ENCODE data around the gene CD2. TPM values are rescaled to one million over a fixed set of nuclear protein-coding genes. Genes with fewer than 3 reads are reported as not detected.
A peak's percentile ranks its signal among the peaks of the same experiment; 100 is the strongest.

Gene CD2
- total and polyA plus RNA-seq, 2 donors from 2014 or later, result 0.97 to 12.1 TPM

- H3K36me3 ChIP-seq (ENCODE audit: control insufficient read depth in 2 of 3, insufficient read depth in 3 of 3, low read length in 3 of 3), result no peaks in the 10 kb centered on the region
- no peak overlapping the region for H3K9ac ChIP-seq (ENCODE audit: low read length in 3 of 3)
- H3K4me1 ChIP-seq (ENCODE audit: control insufficient read depth in 2 of 3, insufficient read depth in 2 of 3, low read depth in 1 of 3, low read length in 3 of 3), result no peaks in the 10 kb centered on the region
- no peak overlapping the region for H3K4me3 ChIP-seq (ENCODE audit: low read length in 3 of 3)
- H3K27me3 ChIP-seq (ENCODE audit: control insufficient read depth, insufficient read depth, low read length), result no peaks in the 10 kb centered on the region
- DNase-seq (peak in 4 of 5 donors; percentile 54 to 74 (median 62)), FAIRE-seq (no peak)
- H3K9me3 ChIP-seq (ENCODE audit: control insufficient read depth in 2 of 3, insufficient read depth in 1 of 3, low read length in 3 of 3), result no peaks in the 10 kb centered on the region
- TF ChIP-seq, protein P1, sequence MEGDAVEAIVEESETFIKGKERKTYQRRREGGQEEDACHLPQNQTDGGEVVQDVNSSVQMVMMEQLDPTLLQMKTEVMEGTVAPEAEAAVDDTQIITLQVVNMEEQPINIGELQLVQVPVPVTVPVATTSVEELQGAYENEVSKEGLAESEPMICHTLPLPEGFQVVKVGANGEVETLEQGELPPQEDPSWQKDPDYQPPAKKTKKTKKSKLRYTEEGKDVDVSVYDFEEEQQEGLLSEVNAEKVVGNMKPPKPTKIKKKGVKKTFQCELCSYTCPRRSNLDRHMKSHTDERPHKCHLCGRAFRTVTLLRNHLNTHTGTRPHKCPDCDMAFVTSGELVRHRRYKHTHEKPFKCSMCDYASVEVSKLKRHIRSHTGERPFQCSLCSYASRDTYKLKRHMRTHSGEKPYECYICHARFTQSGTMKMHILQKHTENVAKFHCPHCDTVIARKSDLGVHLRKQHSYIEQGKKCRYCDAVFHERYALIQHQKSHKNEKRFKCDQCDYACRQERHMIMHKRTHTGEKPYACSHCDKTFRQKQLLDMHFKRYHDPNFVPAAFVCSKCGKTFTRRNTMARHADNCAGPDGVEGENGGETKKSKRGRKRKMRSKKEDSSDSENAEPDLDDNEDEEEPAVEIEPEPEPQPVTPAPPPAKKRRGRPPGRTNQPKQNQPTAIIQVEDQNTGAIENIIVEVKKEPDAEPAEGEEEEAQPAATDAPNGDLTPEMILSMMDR (IDR thresholded peaks at IDR 0.05; ENCODE audit: borderline replicate concordance, extremely low read depth, insufficient read depth), result peak; percentile 81
- intact Hi-C loops (cut with DNase I), result no loop called here
- no peak overlapping the region for H3K27ac ChIP-seq (ENCODE audit: low read depth in 2 of 2, low read length in 2 of 2)
Measured at GRCh38 chr1:116737020-116737854, 17.0 kb upstream of the CD2 start.

- H3K27me3 ChIP-seq (ENCODE audit: control insufficient read depth, insufficient read depth, low read length), result no peaks in the 10 kb centered on the region
- FAIRE-seq (no peak), DNase-seq (no peak)
- TF ChIP-seq, protein P1 (IDR thresholded peaks at IDR 0.05; ENCODE audit: borderline replicate concordance, extremely low read depth, insufficient read depth), result no peak
- no peaks in the 10 kb centered on the region for H3K4me1 ChIP-seq (ENCODE audit: control insufficient read depth in 2 of 3, insufficient read depth in 2 of 3, low read depth in 1 of 3, low read length in 3 of 3)
- H3K27ac ChIP-seq (ENCODE audit: low read depth in 2 of 2, low read length in 2 of 2), result no peak overlapping the region
- intact Hi-C loops (cut with DNase I), result no loop called here
- H3K4me3 ChIP-seq (ENCODE audit: low read length in 3 of 3), result no peak overlapping the region
- H3K9ac ChIP-seq (ENCODE audit: low read length in 3 of 3), result no peak overlapping the region
- no peaks in the 10 kb centered on the region for H3K36me3 ChIP-seq (ENCODE audit: control insufficient read depth in 2 of 3, insufficient read depth in 3 of 3, low read length in 3 of 3)
- peaks cover 0 to 2% (median under 1%) of the 10 kb centered on the region in 3 donors for H3K9me3 ChIP-seq (ENCODE audit: control insufficient read depth in 2 of 3, insufficient read depth in 1 of 3, low read length in 3 of 3)
Measured at GRCh38 chr1:116737855-116738321, 16.3 kb upstream of the CD2 start.

- Histone ChIP-seq H3K4me1 (ENCODE audit: control insufficient read depth in 2 of 3, insufficient read depth in 2 of 3, low read depth in 1 of 3, low read length in 3 of 3) (no peaks in the 10 kb centered on the region), H3K9me3 (ENCODE audit: control insufficient read depth in 2 of 3, insufficient read depth in 1 of 3, low read length in 3 of 3) (peaks cover 0 to 11% (median 8%) of the 10 kb centered on the region in 3 donors), H3K4me3 (ENCODE audit: low read length in 3 of 3) (no peak overlapping the region), H3K27me3 (ENCODE audit: control insufficient read depth, insufficient read depth, low read length) (no peaks in the 10 kb centered on the region), H3K27ac (ENCODE audit: low read depth in 2 of 2, low read length in 2 of 2) (no peak overlapping the region), H3K36me3 (ENCODE audit: control insufficient read depth in 2 of 3, insufficient read depth in 3 of 3, low read length in 3 of 3) (no peaks in the 10 kb centered on the region), H3K9ac (ENCODE audit: low read length in 3 of 3) (no peak overlapping the region)
- intact Hi-C loops (cut with DNase I), result no loop called here
- no peak for DNase-seq
- no peak for FAIRE-seq
- TF ChIP-seq, protein P1 (IDR thresholded peaks at IDR 0.05; ENCODE audit: borderline replicate concordance, extremely low read depth, insufficient read depth), result no peak
Measured at GRCh38 chr1:116738673-116739370, 15.4 kb upstream of the CD2 start.
